Mononuclear cell (primary cell): ENCODE results near the gene FABP3. TPM values are rescaled to one million over a fixed set of nuclear protein-coding genes. Genes with fewer than 3 reads are reported as not detected.

Source experiments
- H3K27me3 ChIP-seq: 2 replicates; pipeline ENCODE4 v1.6.0; 2011; ENCODE audit warnings: low read length, control low read depth; ENCODE audit not compliant: insufficient read depth
- H3K4me1 ChIP-seq: 2 replicates; pipeline ENCODE4 v1.5.1; 2011; ENCODE audit warnings: mild to moderate bottlenecking, low read length, control low read depth; ENCODE audit not compliant: insufficient read depth
- H3K4me3 ChIP-seq: 2 replicates; pipeline ENCODE4 v1.5.1; 2011; ENCODE audit warnings: mild to moderate bottlenecking, low read length, moderate library complexity
- H3K9me3 ChIP-seq: 2 replicates; pipeline ENCODE4 v1.5.1; 2011; ENCODE audit warnings: low read depth, mild to moderate bottlenecking, control low read depth, low read length
- total RNA-seq: library from RNA; depleted of rRNA; stranded (reverse); fragments of >200 nt; gene quantifications from one replicate; pipeline ENCODE4 v1.2.3, GENCODE V29; 2012

Gene FABP3
- total RNA-seq, 1 donor = not detected

DNA sequence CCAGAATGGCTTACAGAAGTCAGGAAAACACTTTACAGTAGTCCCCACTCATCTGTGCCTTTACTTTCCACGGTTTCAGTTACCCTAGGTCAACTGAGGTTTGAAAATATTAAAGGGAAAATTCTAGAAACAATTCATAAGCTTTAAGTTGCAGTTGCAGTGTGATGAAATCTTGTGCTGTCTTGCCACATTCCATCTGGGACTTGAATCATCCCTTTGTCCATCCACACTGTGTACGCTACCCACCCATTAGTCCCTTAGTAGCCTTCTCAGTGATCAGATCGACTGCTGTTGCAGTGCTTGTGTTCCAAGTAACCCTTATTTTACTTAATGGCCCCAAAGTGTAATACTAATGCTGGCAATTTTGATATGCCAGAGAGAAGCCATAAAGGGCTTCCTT lies 45.5 kb downstream of the FABP3 start:
- Histone ChIP-seq H3K9me3 (no peaks in the 10 kb centered on the region), H3K27me3 (no peaks in the 10 kb centered on the region), H3K4me3 (no peak overlapping the region), H3K4me1 (no peaks in the 10 kb centered on the region)

- H3K27me3 ChIP-seq = no peaks in the 10 kb centered on the region
- H3K9me3 ChIP-seq = no peaks in the 10 kb centered on the region
- H3K4me3 ChIP-seq = no peak overlapping the region
- H3K4me1 ChIP-seq = no peaks in the 10 kb centered on the region
These were observed 46.4 kb downstream of the FABP3 start for GRCh38 chr1:31326461-31326860.

DNA sequence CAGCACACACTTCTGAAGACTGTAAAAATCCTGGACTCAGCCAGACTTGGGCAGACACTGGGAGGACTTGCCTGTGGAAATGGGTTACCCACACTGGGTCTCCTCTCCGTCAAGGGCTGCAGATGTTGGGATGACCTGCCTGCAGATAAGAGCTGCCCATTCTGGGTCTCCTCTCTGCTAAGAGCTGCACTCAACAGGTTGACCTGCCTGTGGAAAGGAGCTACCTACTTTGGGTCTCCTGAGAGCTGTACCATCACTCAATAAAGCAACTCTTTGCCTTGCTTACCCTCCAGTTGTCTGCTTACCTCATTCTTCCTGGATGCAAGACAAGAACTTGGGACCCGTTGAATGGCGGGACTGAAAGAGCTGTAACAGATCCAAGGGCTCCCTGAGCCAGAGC lies 47.9 kb downstream of the FABP3 start:
- Histone ChIP-seq H3K4me1 (no peaks in the 10 kb centered on the region), H3K9me3 (no peaks in the 10 kb centered on the region), H3K27me3 (no peaks in the 10 kb centered on the region)

DNA sequence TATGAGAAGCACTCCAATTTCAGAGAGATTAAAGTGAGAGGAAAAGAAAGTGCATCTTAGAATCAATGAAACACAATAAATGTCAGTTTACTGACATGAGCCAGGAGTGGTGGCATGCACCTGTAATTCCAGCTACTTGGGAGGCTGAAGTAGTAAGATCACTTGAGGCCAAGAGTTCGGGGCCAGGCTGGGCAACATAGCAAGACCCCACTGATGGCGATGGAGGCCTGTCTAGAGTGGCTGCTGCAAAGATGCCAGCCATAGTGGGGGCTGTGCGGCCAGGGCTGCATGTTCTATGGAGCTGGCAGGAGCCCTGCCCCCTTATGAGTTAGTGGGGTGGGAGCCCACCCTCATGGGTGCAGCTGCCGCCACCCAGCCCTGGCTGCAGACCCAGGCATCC lies 48.8 kb downstream of the FABP3 start:
- H3K9me3 ChIP-seq = no peaks in the 10 kb centered on the region
- no peaks in the 10 kb centered on the region for H3K27me3 ChIP-seq
- H3K4me3 ChIP-seq = no peak overlapping the region
- H3K4me1 ChIP-seq = no peaks in the 10 kb centered on the region

More for the DNA sequence above, 47.9 kb downstream of the FABP3 start:
- H3K4me3 ChIP-seq = no peak overlapping the region

DNA sequence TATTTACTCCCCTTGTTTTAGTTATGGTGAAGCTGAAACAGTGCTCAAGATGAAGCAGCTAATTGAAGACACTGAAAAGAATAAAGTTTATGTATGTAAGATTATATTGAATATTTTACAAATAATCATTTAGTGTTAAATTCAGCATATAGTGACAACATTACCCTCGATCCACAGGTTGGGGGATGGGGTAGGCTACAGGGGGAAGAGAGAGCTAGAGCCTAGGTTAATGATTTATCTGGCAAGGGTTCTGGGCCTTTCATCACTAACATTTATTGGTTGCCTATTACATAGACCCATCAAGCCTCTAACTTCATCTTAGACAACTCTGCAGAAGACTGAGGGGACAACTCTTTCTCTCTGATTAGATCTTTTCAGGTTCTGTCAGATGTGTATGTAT lies 54.7 kb downstream of the FABP3 start:
- H3K4me3 ChIP-seq = no peak overlapping the region
- H3K27me3 ChIP-seq = no peaks in the 10 kb centered on the region
- no peaks in the 10 kb centered on the region for H3K9me3 ChIP-seq
- no peaks in the 10 kb centered on the region for H3K4me1 ChIP-seq

GRCh38 chr1:31315902-31316301 lies 57.0 kb downstream of the FABP3 start:
- Histone ChIP-seq H3K4me1 (no peaks in the 10 kb centered on the region), H3K4me3 (no peak overlapping the region), H3K27me3 (no peaks in the 10 kb centered on the region), H3K9me3 (no peaks in the 10 kb centered on the region)

Other genes with a start within 250 kb of the FABP3 start
- under 0.01 TPM for gene NKAIN1, start 133.2 kb downstream of the FABP3 start, total RNA-seq
- 75.8 TPM for gene SNRNP40, start 76.3 kb downstream of the FABP3 start, total RNA-seq
- gene ZCCHC17, start 76.0 kb downstream of the FABP3 start, total RNA-seq = 9.1 TPM
- gene SERINC2, start 40.1 kb upstream of the FABP3 start, total RNA-seq = 1.4 TPM
- gene TINAGL1, start 203.4 kb upstream of the FABP3 start, total RNA-seq = not detected
- gene HCRTR1, start 244.6 kb upstream of the FABP3 start, total RNA-seq = not detected